H9 (cell line): Measurements from ENCODE around the gene PRR35. TPM values are rescaled to one million over a fixed set of nuclear protein-coding genes. Genes with fewer than 3 reads are reported as not detected.

Experiments
- DNase-seq: peaks from one replicate; pipeline ENCODE4 v3.0.0-alpha.2; 2017
- H2AFZ ChIP-seq: one replicate; pipeline ENCODE4 v1.6.1; 2013; ENCODE audit warnings: mild to moderate bottlenecking, low read length, control low read depth, moderate library complexity
- H2AK5ac ChIP-seq: 2 replicates; pipeline ENCODE4 v1.6.1; 2013; ENCODE audit warnings: low read length, control low read depth, mixed read lengths; ENCODE audit not compliant: insufficient read length
- H2BK120ac ChIP-seq: one replicate; pipeline ENCODE4 v1.6.1; 2013; ENCODE audit warnings: low read depth, mild to moderate bottlenecking, low read length, control low read depth, inconsistent platforms; ENCODE audit not compliant: poor library complexity, severe bottlenecking
- H2BK12ac ChIP-seq: 2 replicates; pipeline ENCODE4 v1.6.1; 2013; ENCODE audit warnings: low read length, control low read depth, mixed read lengths, low read depth; ENCODE audit not compliant: insufficient read length
- H2BK15ac ChIP-seq: 2 replicates; pipeline ENCODE4 v1.6.1; 2013; ENCODE audit warnings: low read depth, low read length, control low read depth
- H2BK20ac ChIP-seq: one replicate; pipeline ENCODE4 v1.6.1; 2013; ENCODE audit warnings: low read depth, mild to moderate bottlenecking, low read length, control low read depth, inconsistent platforms; ENCODE audit not compliant: poor library complexity, severe bottlenecking
- H2BK5ac ChIP-seq: 2 replicates; pipeline ENCODE4 v1.6.1; 2013; ENCODE audit warnings: low read length, control low read depth, mixed read lengths; ENCODE audit not compliant: insufficient read length
- H3K14ac ChIP-seq: 2 replicates; pipeline ENCODE4 v1.6.1; 2013; ENCODE audit warnings: low read length, control low read depth; ENCODE audit not compliant: insufficient read depth
- H3K18ac ChIP-seq: 2 replicates; pipeline ENCODE4 v1.6.1; 2013; ENCODE audit warnings: low read depth, mild to moderate bottlenecking, mixed read lengths, low read length, control low read depth; ENCODE audit not compliant: insufficient read length
- H3K23ac ChIP-seq: 2 replicates; pipeline ENCODE4 v1.6.1; 2013; ENCODE audit warnings: low read length, control low read depth, mixed read lengths, low read depth; ENCODE audit not compliant: insufficient read length
- H3K23me2 ChIP-seq: 2 replicates; pipeline ENCODE4 v1.6.1; 2013; ENCODE audit warnings: low read depth, mild to moderate bottlenecking, mixed read lengths, low read length, control low read depth; ENCODE audit not compliant: insufficient read length, poor library complexity, severe bottlenecking
- H3K27ac ChIP-seq: 2 replicates; pipeline ENCODE4 v1.5.1; 2013; ENCODE audit warnings: low read length, control low read depth, mixed read lengths, low read depth; ENCODE audit not compliant: insufficient read length
- H3K27me3 ChIP-seq: 2 replicates; pipeline ENCODE4 v1.6.1; 2013; ENCODE audit warnings: low read length, control low read depth, inconsistent platforms; ENCODE audit not compliant: insufficient read depth
- H3K4ac ChIP-seq: 2 replicates; pipeline ENCODE4 v1.6.1; 2013; ENCODE audit warnings: low read depth, mild to moderate bottlenecking, control low read depth, inconsistent platforms, low read length, moderate library complexity
- H3K4me1 ChIP-seq: 2 replicates; pipeline ENCODE4 v1.6.1; 2013; ENCODE audit warnings: low read length, control low read depth, inconsistent platforms; ENCODE audit not compliant: insufficient read depth
- H3K4me2 ChIP-seq: 2 replicates; pipeline ENCODE4 v1.6.1; 2013; ENCODE audit warnings: low read length, control low read depth, mixed read lengths; ENCODE audit not compliant: insufficient read length, insufficient read depth
- H3K56ac ChIP-seq: 2 replicates; pipeline ENCODE4 v1.6.1; 2013; ENCODE audit warnings: low read depth, mild to moderate bottlenecking, mixed read lengths, low read length, control low read depth; ENCODE audit not compliant: insufficient read length
- H3K79me1 ChIP-seq: 2 replicates; pipeline ENCODE4 v1.6.1; 2013; ENCODE audit warnings: low read depth, mild to moderate bottlenecking, moderate library complexity, low read length, control low read depth, inconsistent platforms; ENCODE audit not compliant: insufficient read depth, poor library complexity, severe bottlenecking
- H3K79me2 ChIP-seq: 2 replicates; pipeline ENCODE4 v1.6.1; 2013; ENCODE audit warnings: low read length, control low read depth, inconsistent platforms; ENCODE audit not compliant: insufficient read depth
- H3K9ac ChIP-seq: 2 replicates; pipeline ENCODE4 v1.6.1; 2013; ENCODE audit warnings: low read length, control low read depth, mixed read lengths; ENCODE audit not compliant: insufficient read length; ENCODE audit errors: extremely low read depth
- H3K9me3 ChIP-seq: one replicate; pipeline ENCODE4 v1.6.1; 2013; ENCODE audit warnings: low read depth, low read length, inconsistent platforms; ENCODE audit not compliant: control insufficient read depth
- H3T11ph ChIP-seq: one replicate; pipeline ENCODE4 v1.6.1; 2013; ENCODE audit warnings: mild to moderate bottlenecking, low read length, control low read depth, inconsistent platforms
- H4K20me1 ChIP-seq: one replicate; pipeline ENCODE4 v1.6.1; 2013; ENCODE audit not compliant: control insufficient read depth, insufficient read length, insufficient read depth
- H4K5ac ChIP-seq: 2 replicates; pipeline ENCODE4 v1.6.1; 2013; ENCODE audit warnings: low read depth, mild to moderate bottlenecking, mixed read lengths, low read length, control low read depth; ENCODE audit not compliant: insufficient read length
- H4K8ac ChIP-seq: replicated peaks from 2 replicates; pipeline ENCODE4 v1.6.1; 2013; ENCODE audit warnings: low read length, control low read depth, mixed read lengths, low read depth; ENCODE audit not compliant: insufficient read length
- H4K91ac ChIP-seq: 2 replicates; pipeline ENCODE4 v1.6.1; 2013; ENCODE audit warnings: low read depth, mild to moderate bottlenecking, moderate library complexity, mixed read lengths, low read length, control low read depth; ENCODE audit not compliant: insufficient read length
- H3K27ac Mint-ChIP-seq, 3 experiments: 2 replicates in 2 of 3; 3 replicates in 1 of 3; pipeline ENCODE4 v1.8.0; 2020 to 2021; ENCODE audit warnings: mixed read lengths in 3 of 3, mild to moderate bottlenecking in 1 of 3, moderate library complexity in 1 of 3
- H3K27me3 Mint-ChIP-seq: 2 replicates; pipeline ENCODE4 v1.8.0; 2021; ENCODE audit warnings: low read depth, mild to moderate bottlenecking, moderate library complexity, mixed read lengths
- H3K36me3 Mint-ChIP-seq, 3 experiments: 2 replicates in 2 of 3; 3 replicates in 1 of 3; pipeline ENCODE4 v1.8.0; 2020 to 2021; ENCODE audit warnings: low read depth in 3 of 3, mixed read lengths in 3 of 3; ENCODE audit not compliant: insufficient read depth in 1 of 3
- H3K4me1 Mint-ChIP-seq, 2 experiments: 2 replicates each; pipeline ENCODE4 v1.8.0; 2020; ENCODE audit warnings: mixed read lengths in 2 of 2
- H3K4me3 Mint-ChIP-seq, 2 experiments: 2 replicates in 1 of 2; 3 replicates in 1 of 2; pipeline ENCODE4 v1.8.0; 2020 to 2021; ENCODE audit warnings: mild to moderate bottlenecking in 2 of 2, mixed read lengths in 2 of 2, moderate library complexity in 1 of 2
- H3K9me3 Mint-ChIP-seq, 2 experiments: 2 replicates in 1 of 2; 3 replicates in 1 of 2; pipeline ENCODE4 v1.8.0; 2020; ENCODE audit warnings: mild to moderate bottlenecking in 2 of 2, mixed read lengths in 2 of 2, moderate library complexity in 1 of 2
- WGBS: extraction: QIAGEN DNeasy Blood & Tissue Kit; methylation state at CpG from one replicate; pipeline ENCODE4 v1.1.7; 2013; ENCODE audit warnings: missing lambda C conversion rate, low lambda C conversion rate, mixed read lengths; ENCODE audit not compliant: insufficient read length; ENCODE audit errors: extremely low coverage; 5-methylcytosine and 5-hydroxymethylcytosine counted together
- total RNA-seq: library from RNA; stranded (reverse); gene quantifications from 2 replicates; pipeline ENCODE4 v1.2.1, GENCODE V29; 2021
- TF ChIP-seq, protein P1 (sequence below): fragments of 200-600 bp; sonication (generic); conservative IDR thresholded peaks from 3 replicates; pipeline ENCODE4 v1.8.0; 2021; ENCODE audit warnings: antibody characterized with exemption, mild to moderate bottlenecking

Gene PRR35
- total RNA-seq, 1 experiment from 2014 or later, result 0.33 TPM

DNA sequence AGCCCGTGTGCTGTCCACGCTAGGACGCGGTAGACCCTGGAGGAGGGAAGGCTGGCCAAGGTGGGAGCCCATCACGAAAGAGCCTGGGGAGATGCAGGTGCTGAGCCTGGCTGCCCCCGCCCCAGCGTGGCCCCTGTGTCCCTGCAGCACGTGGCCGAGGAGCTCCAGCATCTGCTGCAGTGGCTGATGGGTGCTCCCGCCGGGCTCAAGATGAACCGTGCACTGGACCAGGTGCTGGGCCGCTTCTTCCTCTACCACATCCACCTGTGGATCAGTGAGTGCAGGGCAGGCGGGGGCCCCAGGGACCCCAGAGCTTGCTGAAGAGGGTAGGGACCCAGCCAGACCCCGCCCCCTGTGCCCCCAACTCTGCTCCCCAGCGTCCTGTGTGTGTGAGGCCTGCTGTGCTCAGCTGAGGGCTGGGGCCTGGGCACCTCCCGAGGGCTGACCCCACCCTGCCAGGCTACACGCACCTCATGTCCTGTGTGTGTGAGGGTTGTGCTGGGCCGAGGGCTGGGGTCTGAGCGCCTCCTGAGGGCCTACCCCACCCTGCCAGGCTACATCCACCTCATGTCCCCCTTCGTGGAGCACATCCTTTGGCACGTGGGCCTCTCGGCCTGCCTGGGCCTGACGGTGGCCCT lies 18.2 kb downstream of the PRR35 start:
- Histone ChIP-seq H3K4me1 (no peaks in the 10 kb centered on the region; the same call in 1 of the 2 replicates), H2BK15ac (no peak overlapping the region), H3K14ac (no peak overlapping the region), H2BK20ac (no peak overlapping the region), H3K9ac (no peak overlapping the region), H2BK120ac (no peak overlapping the region), H3K27me3 (no peaks in the 10 kb centered on the region), H3K9me3 (no peaks in the 10 kb centered on the region), H4K20me1 (no peaks in the 10 kb centered on the region), H3K4ac (no peak overlapping the region), H2AK5ac (no peak overlapping the region), H3K23me2 (no peaks in the 10 kb centered on the region), H2BK12ac (no peak overlapping the region), H3K4me2 (peak overlapping the region; percentile 19), H2BK5ac (no peak overlapping the region), H4K5ac (no peak overlapping the region), H3K27ac (no peak overlapping the region), H4K8ac (no peak overlapping the region), H3T11ph (no peak overlapping the region), H3K23ac (no peak overlapping the region), H4K91ac (no peak overlapping the region), H2AFZ (no peak overlapping the region), H3K18ac (no peak overlapping the region), H3K79me1 (no peaks in the 10 kb centered on the region), H3K79me2 (no peaks in the 10 kb centered on the region), H3K56ac (no peak overlapping the region)
- DNase-seq, result no peak
- peaks cover 0 to 4% (median 2%) of the 10 kb centered on the region in 3 experiments; a peak in 2 of 7 replicates for H3K36me3 Mint-ChIP-seq
- peak overlapping the region in 1 of 2 experiments; percentile 35; a peak in 1 of 5 replicates for H3K4me3 Mint-ChIP-seq
- H3K4me1 Mint-ChIP-seq, result peaks cover 3 to 7% of the 10 kb centered on the region in 2 experiments
- TF ChIP-seq, protein P1, sequence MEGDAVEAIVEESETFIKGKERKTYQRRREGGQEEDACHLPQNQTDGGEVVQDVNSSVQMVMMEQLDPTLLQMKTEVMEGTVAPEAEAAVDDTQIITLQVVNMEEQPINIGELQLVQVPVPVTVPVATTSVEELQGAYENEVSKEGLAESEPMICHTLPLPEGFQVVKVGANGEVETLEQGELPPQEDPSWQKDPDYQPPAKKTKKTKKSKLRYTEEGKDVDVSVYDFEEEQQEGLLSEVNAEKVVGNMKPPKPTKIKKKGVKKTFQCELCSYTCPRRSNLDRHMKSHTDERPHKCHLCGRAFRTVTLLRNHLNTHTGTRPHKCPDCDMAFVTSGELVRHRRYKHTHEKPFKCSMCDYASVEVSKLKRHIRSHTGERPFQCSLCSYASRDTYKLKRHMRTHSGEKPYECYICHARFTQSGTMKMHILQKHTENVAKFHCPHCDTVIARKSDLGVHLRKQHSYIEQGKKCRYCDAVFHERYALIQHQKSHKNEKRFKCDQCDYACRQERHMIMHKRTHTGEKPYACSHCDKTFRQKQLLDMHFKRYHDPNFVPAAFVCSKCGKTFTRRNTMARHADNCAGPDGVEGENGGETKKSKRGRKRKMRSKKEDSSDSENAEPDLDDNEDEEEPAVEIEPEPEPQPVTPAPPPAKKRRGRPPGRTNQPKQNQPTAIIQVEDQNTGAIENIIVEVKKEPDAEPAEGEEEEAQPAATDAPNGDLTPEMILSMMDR, result no peak
- no CpG with 5 or more reads among the region's 24 CpGs for WGBS
- no peak overlapping the region for H3K27ac Mint-ChIP-seq
- no peaks in the 10 kb centered on the region for H3K9me3 Mint-ChIP-seq
- peaks cover 2% of the 10 kb centered on the region; the same call in 1 of the 2 replicates for H3K27me3 Mint-ChIP-seq
